ENCODE data around the gene PLCB1.
"Not testable (repeated sequence)": the region's sequence is repeated elsewhere in the genome, so short reads cannot be mapped to it uniquely, and the experiment has no call there.

PLCB1 gene

GRCh38 chr20:8408587-8409307 lies 276.7 kb downstream of the PLCB1 start:
- DNase-seq: no peak

- DNase-seq: no peak
These were observed 281.6 kb downstream of the PLCB1 start for GRCh38 chr20:8413691-8414090.

GRCh38 chr20:8414586-8415274 lies 282.7 kb downstream of the PLCB1 start:
- peak; percentile 69 for DNase-seq

DNA sequence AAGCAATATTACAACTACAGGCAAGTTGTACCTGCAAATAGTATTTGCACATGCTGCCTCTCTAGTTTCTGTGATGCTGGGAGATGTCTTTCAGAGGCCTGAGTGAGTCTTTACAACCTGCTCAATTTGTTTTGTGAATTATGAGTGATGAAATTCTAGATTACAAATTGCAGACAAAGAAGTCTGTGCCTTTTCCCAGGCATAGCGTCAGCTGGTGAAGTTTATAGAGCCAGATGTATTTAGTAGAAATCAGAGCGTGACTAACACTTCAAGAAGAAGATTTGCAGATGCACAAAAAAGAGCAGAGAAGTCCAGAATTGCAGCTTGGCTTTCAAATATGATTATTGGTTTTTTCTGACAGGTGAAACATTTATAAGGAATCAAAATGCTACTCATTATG lies 289.9 kb downstream of the PLCB1 start:
- peak; percentile 49 for DNase-seq

DNA sequence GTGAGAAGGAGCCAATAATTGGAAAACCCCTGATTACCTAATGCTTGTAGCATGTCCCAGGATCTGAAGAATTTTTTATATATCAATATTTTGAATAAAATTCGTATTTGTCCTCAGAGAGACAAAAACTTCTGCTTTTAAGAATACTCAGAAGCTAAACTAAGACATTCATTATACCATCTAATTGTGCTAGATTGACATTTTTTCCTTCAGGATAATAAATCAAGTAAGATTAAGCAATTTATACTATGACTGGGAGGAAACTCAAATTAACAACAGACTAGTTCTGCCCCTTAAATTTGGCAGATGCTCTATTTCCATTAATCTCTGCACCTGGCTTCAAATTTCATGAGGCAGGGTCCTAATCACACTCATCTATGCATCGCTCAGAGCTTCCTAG lies 291.4 kb downstream of the PLCB1 start:
- DNase-seq: no peak

- DNase-seq: peak; percentile 70
These were observed 291.9 kb downstream of the PLCB1 start for GRCh38 chr20:8424010-8424409.

DNA sequence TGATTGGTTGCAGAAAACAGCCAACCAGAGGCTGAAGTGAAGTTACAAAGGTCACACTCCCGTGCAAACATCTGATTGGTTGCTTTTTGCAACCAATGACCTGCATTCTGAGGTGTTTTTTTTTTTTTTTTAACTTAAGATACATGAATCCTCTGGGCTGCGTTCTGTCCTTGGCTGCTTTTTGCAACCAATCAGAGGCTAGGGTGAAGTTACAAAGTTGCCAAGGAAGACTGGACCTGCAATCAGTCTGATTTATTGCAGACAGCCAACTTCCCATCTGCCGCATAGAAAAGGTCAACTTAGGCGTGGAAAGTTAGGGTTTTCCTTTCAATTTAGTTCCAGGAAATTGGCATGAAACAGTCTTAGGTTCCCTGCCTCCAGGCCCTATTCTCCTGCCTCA lies 292.9 kb downstream of the PLCB1 start:
- no peak for DNase-seq

DNA sequence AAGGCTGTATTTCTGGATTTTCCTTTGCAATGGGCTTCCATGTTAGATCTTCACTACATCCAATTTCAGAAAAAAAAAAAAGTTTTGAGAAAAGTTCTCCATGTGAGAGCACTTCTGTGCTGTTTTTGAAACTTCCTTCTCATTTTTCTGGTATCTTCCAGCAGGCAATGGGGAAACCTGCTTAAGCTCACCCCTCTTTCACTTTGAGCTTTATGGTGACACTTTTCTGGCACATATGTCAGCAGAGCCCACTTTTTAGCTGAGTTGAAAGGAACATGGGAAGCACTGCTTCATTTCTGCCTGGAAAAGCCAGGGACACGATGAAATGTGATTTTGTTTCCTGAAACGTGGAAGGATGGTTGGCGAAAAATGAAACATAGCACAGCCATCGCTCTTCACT lies 293.7 kb downstream of the PLCB1 start:
- no peak for DNase-seq

- DNase-seq: no peak
These were observed 295.5 kb downstream of the PLCB1 start for GRCh38 chr20:8427419-8428040.

DNA sequence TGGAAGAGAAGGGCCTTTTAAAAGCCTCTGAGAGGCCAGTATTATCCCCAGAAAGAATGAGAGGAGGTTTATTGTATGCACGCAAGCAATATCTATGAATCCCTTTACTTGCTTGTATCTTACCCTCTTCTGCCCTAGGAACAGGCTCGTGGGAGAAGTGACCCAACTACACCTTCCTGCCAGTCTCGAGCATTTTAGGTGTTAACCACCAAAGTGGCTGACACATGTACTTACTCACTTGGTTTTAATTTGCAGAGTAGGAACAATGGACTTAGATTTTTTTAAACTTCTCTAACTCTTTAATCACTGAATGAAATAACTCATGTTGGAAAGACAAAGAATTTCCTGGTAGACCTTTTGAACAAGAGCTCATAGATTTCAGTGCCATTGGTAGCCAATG lies 296.9 kb downstream of the PLCB1 start:
- no peak for DNase-seq

DNA sequence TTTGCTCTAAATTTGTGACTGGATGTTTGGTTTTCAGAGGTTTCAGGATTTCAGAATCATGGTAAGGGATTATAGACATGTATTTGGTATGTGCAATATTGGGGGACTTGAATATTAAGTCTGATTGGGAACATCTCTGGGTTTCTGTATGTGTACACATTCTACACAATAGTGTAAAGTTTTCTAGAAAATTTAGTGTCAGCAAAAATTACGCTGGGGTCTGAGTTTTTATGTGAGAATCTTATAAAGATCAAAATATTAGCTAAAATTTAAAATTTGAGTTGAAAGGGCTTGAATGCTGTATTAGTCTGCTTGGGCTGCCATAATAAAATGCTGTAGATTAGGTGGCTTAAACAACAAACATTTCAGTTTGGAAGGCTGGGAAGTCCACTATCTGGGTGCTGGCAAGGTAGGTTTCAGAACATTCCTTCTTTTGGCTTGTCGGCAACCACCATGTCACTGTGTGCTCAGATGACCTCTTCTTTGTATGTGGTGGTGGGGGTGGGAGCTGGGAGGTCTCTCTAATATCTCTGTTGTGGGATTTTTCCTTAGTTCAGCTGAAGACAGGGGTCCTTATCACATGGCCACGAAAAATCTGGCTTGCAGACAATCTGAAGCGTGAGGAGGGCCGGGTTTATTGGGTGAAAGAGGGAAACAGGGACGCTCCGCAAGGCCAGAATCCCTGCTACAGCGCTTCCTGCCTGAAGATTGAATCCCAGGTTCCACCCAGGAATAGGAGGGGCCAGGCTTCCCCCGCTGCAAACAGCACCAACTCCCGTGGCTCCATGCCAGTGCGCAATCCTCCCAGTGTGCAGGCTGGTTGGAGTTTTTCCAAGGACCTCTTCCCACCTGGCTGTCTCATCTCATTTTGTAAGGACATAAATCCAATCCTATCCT lies 299.7 kb downstream of the PLCB1 start:
- peak; percentile 35 for DNase-seq

- DNase-seq: no peak
These were observed 300.5 kb downstream of the PLCB1 start for GRCh38 chr20:8432435-8433148.

DNA sequence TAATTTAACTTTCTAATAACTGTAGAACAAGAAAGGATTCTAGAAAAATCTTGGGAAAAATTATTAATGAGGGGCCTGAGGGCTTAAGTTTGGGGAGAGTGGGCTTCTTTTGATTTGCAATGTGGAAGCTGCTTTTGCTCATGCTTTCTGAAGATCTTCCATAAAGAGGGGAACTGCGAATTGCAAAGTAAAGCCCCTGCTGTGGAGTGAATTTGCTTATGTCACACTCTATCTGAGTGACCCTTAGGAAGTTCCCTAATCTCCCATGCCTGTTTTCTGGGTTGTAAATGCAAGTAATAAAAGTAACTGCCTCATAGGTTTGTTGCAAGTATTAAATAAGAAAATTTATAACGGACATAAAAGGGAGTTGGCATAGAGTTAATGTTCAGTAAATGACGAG lies 301.2 kb downstream of the PLCB1 start:
- no peak for DNase-seq

DNA sequence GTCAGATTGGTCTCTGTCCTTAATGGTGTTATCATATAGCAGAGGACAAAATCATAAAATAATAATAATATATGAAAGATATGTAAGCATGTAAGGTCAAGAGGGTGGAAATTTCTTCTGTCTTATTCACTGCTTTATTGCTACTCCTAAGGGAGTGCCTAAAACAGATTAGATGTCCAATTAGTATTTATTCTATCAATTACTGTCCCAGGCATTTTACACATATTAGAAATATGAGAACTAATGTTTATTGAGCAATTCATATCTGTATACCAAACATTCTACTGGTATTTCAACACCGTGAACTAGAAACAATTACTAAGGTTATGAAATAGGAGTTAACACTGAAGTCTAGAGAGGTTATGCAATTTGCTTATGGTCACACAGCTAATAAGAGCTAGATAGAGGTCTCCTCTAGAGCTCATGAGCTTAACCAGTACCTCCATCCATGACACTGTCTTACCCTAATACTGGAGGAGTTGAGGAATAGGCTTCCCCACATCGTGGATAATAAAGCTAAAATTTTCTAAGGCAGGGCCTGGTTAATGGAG lies 302.3 kb downstream of the PLCB1 start:
- DNase-seq: no peak

DNA sequence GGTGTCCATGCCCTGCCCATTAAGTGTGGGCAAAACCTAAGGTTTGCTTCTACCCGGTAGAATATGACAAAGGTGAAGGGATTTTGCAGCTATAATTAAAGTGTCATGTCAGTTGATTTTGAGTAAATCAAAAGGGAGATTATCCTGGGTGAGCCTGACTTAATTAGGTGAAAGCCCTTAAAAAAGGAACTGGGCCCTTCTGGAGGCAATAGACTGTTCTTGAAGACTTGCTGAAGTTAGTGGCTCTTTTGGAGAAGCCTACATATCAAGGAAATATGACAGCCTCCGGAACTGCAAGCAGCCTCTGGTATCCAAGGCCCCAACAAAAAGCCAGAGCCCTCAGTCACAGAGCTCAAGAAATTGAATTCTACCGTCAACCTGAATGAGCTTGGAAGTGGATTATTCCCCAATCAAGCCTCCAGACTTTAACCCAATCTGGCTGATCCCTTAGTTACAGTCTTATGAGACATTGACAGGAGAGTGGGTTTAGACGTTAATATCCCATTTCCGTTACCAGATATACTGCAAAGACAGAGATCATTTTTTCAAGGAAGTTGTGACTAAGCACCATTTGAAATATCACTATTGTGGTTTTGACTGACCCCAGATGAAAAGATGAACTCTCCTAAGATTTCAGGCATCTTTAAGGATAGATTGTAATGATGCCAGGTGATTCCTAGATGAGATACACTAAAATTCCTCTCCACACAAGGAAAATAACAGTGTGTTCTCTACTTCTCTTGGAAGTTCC lies 303.4 kb downstream of the PLCB1 start:
- DNase-seq: no peak

DNA sequence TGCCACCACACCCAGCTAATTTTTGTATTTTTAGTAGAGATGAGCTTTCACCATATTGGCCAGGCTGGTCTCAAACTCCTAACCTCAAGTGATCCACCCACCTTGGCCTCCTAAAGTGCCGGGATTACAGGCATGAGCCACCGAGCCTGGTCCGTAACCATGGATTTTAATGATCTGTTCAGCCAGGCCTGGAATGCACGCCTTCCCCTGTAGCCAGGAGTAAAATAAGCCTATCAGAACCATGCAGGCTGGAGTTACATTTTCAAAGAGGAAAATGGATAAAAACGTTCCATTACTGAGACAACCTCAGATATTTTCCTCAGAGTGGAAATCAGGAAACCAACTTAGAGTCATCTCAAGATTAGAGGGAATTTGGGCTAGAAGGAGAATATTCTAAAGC lies 304.9 kb downstream of the PLCB1 start:
- DNase-seq: not testable (repeated sequence)

DNA sequence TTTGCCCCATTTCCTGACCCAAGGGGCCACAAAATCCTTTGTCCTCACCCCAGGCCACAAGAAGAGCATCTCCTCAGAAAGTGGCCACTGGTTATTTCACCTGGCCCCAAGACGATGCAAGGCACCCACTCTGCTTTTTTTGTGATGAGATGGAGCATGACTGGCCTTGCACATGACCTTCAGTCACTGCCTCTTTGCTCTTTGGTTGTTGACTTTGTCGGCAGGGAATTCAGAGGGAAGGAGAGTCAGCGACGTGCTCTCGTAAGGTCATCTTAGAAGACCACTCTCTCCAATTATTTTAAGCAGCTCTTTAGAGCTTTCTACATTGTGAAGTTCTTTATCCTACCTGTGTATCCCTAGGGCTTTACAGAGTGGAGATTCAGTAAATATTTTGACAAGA lies 306.7 kb downstream of the PLCB1 start:
- DNase-seq: no peak

DNA sequence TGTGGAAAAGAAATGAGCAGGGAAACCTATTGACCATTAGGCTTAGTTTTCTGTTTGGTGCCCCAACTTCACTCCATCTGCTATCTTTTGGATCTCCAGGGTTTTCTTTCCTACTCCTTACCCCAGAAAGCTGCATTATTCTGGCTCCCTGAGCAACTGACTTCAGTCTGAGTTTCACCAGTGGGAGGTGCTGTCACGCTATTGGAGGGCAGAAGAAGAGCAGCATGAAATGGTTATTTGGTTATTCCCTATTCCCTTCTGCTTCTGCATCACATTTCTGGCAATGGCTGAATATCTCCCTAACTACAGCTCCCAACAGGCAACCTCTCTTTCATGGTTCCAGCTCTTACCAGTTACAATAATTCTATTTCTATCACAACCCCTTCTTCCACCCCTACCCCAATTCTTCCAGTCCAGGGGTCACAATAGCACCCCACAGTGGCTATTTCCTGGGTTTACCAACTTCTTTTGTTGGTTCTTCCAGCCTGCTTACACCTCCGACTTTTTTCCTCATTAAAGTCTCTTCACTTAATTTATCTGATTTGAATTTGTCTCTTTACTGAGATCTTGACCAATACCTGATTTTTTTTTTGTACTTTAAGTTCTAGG lies 311.5 kb downstream of the PLCB1 start:
- no peak for DNase-seq

- DNase-seq: peak; percentile 24
These were observed 315.4 kb downstream of the PLCB1 start for GRCh38 chr20:8447262-8448120.

DNA sequence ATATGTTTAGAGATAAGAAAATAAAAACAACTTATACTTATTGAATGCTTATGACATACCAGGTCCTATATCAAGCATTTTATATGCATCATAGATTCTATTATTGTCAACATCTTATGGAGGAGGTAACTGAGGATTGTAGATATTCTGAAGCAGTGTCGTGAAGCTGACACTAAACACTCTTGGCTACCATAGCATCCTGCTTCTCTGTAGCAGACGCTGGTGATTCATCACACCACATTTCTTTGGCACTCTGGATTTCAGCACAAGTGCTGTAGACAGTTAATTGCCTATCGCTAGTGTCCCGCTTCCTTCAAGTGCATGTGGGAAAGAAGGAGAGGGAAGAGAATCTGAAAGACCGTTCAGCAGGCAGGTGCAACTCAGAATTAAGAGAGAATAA lies 317.1 kb downstream of the PLCB1 start:
- DNase-seq: peak; percentile 55

All from fibroblast of skin of abdomen (primary cell).